Measurements from ENCODE around the gene SUCLG2.

SUCLG2 gene

DNA sequence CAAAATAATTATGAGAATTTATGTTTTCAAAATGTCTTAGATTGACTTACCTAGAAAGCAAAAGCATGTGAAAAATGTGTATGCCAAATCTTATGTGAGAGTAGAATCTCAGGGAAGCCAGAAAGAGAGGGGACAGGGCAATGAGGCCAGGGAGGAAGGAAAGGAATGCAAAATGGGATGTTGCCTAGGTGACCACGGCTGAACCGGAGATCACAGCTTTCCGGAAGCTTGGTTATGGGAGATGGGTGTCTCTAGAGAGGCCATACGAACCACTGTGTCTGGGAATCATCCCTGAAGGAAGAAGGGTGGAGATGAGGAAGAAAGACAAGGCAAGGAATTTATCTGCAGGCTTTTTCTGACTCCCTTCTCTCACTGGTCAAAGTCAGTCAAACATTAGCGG lies 76.0 kb downstream of the SUCLG2 start:
- TF ChIP-seq, protein P1, sequence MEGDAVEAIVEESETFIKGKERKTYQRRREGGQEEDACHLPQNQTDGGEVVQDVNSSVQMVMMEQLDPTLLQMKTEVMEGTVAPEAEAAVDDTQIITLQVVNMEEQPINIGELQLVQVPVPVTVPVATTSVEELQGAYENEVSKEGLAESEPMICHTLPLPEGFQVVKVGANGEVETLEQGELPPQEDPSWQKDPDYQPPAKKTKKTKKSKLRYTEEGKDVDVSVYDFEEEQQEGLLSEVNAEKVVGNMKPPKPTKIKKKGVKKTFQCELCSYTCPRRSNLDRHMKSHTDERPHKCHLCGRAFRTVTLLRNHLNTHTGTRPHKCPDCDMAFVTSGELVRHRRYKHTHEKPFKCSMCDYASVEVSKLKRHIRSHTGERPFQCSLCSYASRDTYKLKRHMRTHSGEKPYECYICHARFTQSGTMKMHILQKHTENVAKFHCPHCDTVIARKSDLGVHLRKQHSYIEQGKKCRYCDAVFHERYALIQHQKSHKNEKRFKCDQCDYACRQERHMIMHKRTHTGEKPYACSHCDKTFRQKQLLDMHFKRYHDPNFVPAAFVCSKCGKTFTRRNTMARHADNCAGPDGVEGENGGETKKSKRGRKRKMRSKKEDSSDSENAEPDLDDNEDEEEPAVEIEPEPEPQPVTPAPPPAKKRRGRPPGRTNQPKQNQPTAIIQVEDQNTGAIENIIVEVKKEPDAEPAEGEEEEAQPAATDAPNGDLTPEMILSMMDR (IDR thresholded peaks at IDR 0.05; ENCODE audit: insufficient read depth, low read length, poor library complexity, severe bottlenecking): no peak
- no peak for DNase-seq (ENCODE audit: extremely low read depth, insufficient read length)
- no peaks in the 10 kb centered on the region; the same call in 1 of the 2 replicates for H3K36me3 ChIP-seq (ENCODE audit: control insufficient read depth, insufficient read depth, low read length)

DNA sequence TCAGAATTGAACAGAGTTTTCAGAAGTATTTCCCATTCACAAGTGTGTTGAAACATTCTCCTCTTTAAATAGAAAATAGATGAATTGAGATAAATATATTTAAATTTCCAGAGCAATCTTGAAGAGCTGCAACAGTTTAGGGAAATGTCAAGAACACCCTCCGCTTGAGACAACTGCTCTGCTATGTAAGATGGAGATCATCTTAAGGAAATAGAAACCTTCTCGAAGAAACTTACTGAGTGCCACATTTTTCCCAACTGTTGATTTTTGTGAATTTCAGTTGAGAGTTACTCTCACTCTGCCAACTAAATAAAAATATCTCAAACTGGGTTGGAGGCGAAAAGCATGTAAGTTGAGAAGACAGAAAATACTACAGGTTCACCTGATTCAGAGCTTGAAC lies 78.0 kb downstream of the SUCLG2 start:
- DNase-seq (ENCODE audit: extremely low read depth, insufficient read length): no peak
- no peaks in the 10 kb centered on the region; the same call in 1 of the 2 replicates for H3K36me3 ChIP-seq (ENCODE audit: control insufficient read depth, insufficient read depth, low read length)
- H3K27me3 ChIP-seq (replicated peaks; ENCODE audit: control insufficient read depth, insufficient read depth, low read length): no peaks in the 10 kb centered on the region
- no peak overlapping the region for H3K4me3 ChIP-seq (replicated peaks; ENCODE audit: low read depth, low read length)
- TF ChIP-seq, protein P1 (IDR thresholded peaks at IDR 0.05; ENCODE audit: insufficient read depth, low read length, poor library complexity, severe bottlenecking): no peak

More for the DNA sequence above, 76.0 kb downstream of the SUCLG2 start:
- no peaks in the 10 kb centered on the region for H3K27me3 ChIP-seq (replicated peaks; ENCODE audit: control insufficient read depth, insufficient read depth, low read length)
- H3K4me3 ChIP-seq (replicated peaks; ENCODE audit: low read depth, low read length): no peak overlapping the region

DNA sequence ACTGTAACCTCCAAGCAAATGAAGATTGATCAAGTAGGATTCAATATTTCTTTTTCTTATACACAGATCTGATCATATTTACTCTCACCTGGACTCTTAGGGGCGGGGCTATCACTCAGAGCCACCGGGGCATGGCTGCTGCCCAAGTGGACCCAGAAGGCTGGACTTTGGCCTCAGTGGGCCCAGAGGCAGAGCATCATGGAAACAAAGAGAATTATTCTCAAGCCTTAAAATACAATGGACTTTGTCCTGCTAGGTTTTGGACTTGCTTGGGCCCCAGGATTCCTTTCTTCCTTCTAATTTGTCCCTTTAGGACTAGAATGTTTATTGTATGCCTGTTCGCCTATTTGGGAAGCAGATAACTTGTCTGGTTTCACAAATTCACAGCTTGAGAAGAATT lies 85.1 kb downstream of the SUCLG2 start:
- TF ChIP-seq, protein P1 (IDR thresholded peaks at IDR 0.05; ENCODE audit: insufficient read depth, low read length, poor library complexity, severe bottlenecking): no peak

DNA sequence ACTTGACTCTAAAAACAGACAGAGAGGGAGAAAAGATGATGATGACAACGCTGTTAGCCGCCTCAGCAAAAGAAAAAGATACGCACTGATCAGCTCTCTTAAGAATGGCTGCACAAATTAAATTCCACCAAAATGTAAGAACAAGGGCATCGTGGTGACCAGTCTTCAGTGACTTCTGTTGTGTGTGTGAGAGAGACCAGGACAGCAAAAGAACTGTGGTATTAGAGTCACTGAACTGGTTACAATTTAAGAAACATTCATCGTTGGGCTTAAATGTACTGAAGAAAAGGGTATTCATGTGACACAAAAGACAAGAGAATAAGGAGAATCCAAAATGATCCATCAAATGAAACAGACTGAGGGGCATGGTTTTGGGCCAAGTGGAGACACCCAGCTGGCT lies 86.5 kb downstream of the SUCLG2 start:
- Histone ChIP-seq H3K27me3 (replicated peaks; ENCODE audit: control insufficient read depth, insufficient read depth, low read length) (no peaks in the 10 kb centered on the region), H3K4me3 (replicated peaks; ENCODE audit: low read depth, low read length) (no peak overlapping the region), H3K36me3 (ENCODE audit: control insufficient read depth, insufficient read depth, low read length) (no peaks in the 10 kb centered on the region)
- TF ChIP-seq, protein P1 (IDR thresholded peaks at IDR 0.05; ENCODE audit: insufficient read depth, low read length, poor library complexity, severe bottlenecking): no peak
- DNase-seq (ENCODE audit: extremely low read depth, insufficient read length): no peak

More for the DNA sequence above, 85.1 kb downstream of the SUCLG2 start:
- no peak for DNase-seq (ENCODE audit: extremely low read depth, insufficient read length)
- H3K27me3 ChIP-seq (replicated peaks; ENCODE audit: control insufficient read depth, insufficient read depth, low read length): no peaks in the 10 kb centered on the region
- no peaks in the 10 kb centered on the region; the same call in 1 of the 2 replicates for H3K36me3 ChIP-seq (ENCODE audit: control insufficient read depth, insufficient read depth, low read length)
- no peak overlapping the region for H3K4me3 ChIP-seq (replicated peaks; ENCODE audit: low read depth, low read length)

DNA sequence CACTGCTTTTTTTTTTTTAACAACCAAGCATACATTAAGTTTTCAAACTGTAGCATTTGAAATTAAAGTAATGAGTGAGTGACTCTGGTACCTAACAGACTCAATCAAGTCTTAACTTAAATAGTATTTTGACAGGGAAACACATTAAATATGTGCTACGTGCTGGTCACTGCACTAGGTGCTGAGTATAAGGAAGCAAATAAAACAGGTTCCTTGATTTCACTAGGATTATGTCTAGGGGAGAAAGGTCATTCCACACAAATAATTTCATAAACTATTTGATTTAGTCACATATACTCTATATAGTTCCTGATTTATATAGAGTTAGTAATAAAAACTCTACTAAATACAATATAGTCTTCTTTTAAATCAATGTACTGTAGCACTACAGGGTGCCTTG lies 89.4 kb downstream of the SUCLG2 start:
- TF ChIP-seq, protein P1 (IDR thresholded peaks at IDR 0.05; ENCODE audit: insufficient read depth, low read length, poor library complexity, severe bottlenecking): no peak
- Histone ChIP-seq H3K4me3 (replicated peaks; ENCODE audit: low read depth, low read length) (no peak overlapping the region), H3K36me3 (ENCODE audit: control insufficient read depth, insufficient read depth, low read length) (no peaks in the 10 kb centered on the region), H3K27me3 (replicated peaks; ENCODE audit: control insufficient read depth, insufficient read depth, low read length) (no peaks in the 10 kb centered on the region)
- no peak for DNase-seq (ENCODE audit: extremely low read depth, insufficient read length)

DNA sequence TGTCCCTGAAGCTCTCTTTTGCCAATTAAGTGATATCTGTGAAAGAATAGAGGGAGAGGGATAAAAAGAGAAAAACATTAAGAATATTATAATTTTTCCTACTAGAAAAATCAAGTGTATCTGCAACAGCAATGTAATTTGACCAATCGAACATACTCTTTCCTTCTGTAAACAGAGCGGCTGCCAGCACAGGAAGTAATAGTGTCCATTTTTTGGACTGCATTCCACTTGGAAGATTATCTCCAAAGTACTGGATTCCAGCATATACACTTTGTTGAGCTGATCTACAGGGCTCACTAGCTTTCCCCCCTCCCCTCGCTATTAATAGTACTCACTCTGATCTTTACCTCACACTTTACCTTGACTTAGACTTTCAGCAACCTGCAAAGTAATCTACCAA lies 90.4 kb downstream of the SUCLG2 start:
- H3K4me3 ChIP-seq (replicated peaks; ENCODE audit: low read depth, low read length): no peak overlapping the region
- H3K27me3 ChIP-seq (replicated peaks; ENCODE audit: control insufficient read depth, insufficient read depth, low read length): no peaks in the 10 kb centered on the region
- no peak for DNase-seq (ENCODE audit: extremely low read depth, insufficient read length)
- TF ChIP-seq, protein P1 (IDR thresholded peaks at IDR 0.05; ENCODE audit: insufficient read depth, low read length, poor library complexity, severe bottlenecking): no peak
- H3K36me3 ChIP-seq (ENCODE audit: control insufficient read depth, insufficient read depth, low read length): no peaks in the 10 kb centered on the region

Data from GM06990 (cell line).